ENCODE results near the gene RFT1.

DNA sequence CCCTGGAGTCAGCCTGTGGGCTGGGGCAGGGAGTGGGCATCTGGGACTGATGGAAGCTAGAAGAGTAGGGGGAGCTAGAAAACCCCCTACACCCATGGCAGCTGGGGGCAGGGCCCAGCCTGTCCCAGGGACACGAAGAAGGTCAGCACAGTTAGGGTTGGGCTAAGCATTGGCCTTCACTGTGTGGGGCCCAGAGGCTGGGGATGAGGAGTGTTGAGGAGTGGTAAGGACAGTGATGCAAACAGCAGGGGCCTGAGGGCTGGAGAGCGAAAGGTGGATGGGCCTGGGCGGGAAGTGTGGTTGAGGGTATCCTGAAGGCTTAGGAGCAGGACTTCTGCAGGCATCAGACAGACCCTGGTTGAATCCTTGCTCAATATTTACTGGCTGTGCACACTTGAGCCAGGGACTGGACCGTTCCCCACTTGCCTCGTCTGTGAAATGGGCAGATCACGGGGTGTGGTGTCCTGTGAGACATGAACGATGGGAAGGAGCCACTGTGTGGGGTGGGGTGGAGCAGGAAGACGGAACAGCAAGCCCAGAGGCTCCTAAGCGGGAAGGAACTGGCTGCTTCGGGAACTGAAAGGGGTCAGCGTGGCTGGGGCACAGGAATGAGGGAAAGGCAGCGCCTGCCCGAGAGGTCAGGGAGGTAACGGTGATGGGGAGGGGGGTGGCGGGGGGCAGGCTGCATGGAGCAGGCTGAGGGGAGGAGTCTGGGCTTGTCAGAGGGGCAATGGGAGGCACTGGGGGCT, 38.1 kb upstream of the RFT1 start:
- TF ChIP-seq, protein P1, sequence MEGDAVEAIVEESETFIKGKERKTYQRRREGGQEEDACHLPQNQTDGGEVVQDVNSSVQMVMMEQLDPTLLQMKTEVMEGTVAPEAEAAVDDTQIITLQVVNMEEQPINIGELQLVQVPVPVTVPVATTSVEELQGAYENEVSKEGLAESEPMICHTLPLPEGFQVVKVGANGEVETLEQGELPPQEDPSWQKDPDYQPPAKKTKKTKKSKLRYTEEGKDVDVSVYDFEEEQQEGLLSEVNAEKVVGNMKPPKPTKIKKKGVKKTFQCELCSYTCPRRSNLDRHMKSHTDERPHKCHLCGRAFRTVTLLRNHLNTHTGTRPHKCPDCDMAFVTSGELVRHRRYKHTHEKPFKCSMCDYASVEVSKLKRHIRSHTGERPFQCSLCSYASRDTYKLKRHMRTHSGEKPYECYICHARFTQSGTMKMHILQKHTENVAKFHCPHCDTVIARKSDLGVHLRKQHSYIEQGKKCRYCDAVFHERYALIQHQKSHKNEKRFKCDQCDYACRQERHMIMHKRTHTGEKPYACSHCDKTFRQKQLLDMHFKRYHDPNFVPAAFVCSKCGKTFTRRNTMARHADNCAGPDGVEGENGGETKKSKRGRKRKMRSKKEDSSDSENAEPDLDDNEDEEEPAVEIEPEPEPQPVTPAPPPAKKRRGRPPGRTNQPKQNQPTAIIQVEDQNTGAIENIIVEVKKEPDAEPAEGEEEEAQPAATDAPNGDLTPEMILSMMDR (IDR thresholded peaks at IDR 0.05; ENCODE audit: low read depth, low read length) = no peak
- TF ChIP-seq POLR2A (IDR thresholded peaks at IDR 0.05; ENCODE audit: extremely low read depth, insufficient read length) = no peak
- no peak for TF ChIP-seq MAX (IDR thresholded peaks at IDR 0.05; ENCODE audit: low read depth, low read length)
